GM23338 (cell line): ENCODE measurements around the gene SLC13A3. TPM values are rescaled to one million over a fixed set of nuclear protein-coding genes. Genes with fewer than 3 reads are reported as not detected.
A peak's percentile ranks its signal among the peaks of the same experiment; 100 is the strongest.

Source experiments
- ATAC-seq: fragments of 200-7000 bp; cut with Tn5 transposase; 3 replicates; pipeline ENCODE4 v1.9.1; 2020
- DNase-seq: peaks from one replicate; pipeline ENCODE4 v3.0.0-alpha.2; 2015; ENCODE audit warnings: low spot score
- H2AFZ ChIP-seq: fragments of 200-600 bp; sonication (generic); 2 replicates; pipeline ENCODE4 v1.8.0; 2016; ENCODE audit warnings: antibody characterized with exemption, mild to moderate bottlenecking, moderate library complexity
- H3F3A ChIP-seq: fragments of 200-600 bp; sonication (generic); replicated peaks from 2 replicates; pipeline ENCODE4 v1.8.0; 2017; ENCODE audit warnings: antibody characterized with exemption, mixed run types, low read depth
- H3K27ac ChIP-seq: fragments of 200-600 bp; sonication (generic); 2 replicates; pipeline ENCODE4 v1.6.1; 2016; ENCODE audit warnings: low read depth
- H3K27me3 ChIP-seq: fragments of 200-600 bp; sonication (generic); 2 replicates; pipeline ENCODE4 v1.8.0; 2016; ENCODE audit warnings: mild to moderate bottlenecking, mixed run types, moderate library complexity; ENCODE audit not compliant: insufficient read depth
- H3K36me3 ChIP-seq: fragments of 200-600 bp; sonication (generic); 2 replicates; pipeline ENCODE4 v1.8.0; 2016; ENCODE audit warnings: mild to moderate bottlenecking; ENCODE audit not compliant: insufficient read depth
- H3K4me1 ChIP-seq: fragments of 200-600 bp; sonication (generic); 2 replicates; pipeline ENCODE4 v1.8.0; 2016; ENCODE audit warnings: mild to moderate bottlenecking, moderate library complexity; ENCODE audit not compliant: insufficient read depth
- H3K4me2 ChIP-seq: fragments of 200-600 bp; sonication (generic); 2 replicates; pipeline ENCODE4 v1.7.1; 2017; ENCODE audit warnings: mixed run types
- H3K4me3 ChIP-seq: fragments of 200-600 bp; sonication (generic); 2 replicates; pipeline ENCODE4 v1.6.1; 2016; ENCODE audit warnings: mixed run types
- H3K79me2 ChIP-seq: fragments of 200-600 bp; sonication (generic); replicated peaks from 2 replicates; pipeline ENCODE4 v1.8.0; 2017; ENCODE audit warnings: mild to moderate bottlenecking; ENCODE audit not compliant: insufficient read depth
- H3K9me2 ChIP-seq: fragments of 200-600 bp; sonication (generic); 2 replicates; pipeline ENCODE4 v1.8.0; 2017; ENCODE audit not compliant: insufficient read depth
- H4K20me1 ChIP-seq: fragments of 200-600 bp; sonication (generic); replicated peaks from 2 replicates; pipeline ENCODE4 v1.8.0; 2017; ENCODE audit warnings: mild to moderate bottlenecking; ENCODE audit not compliant: insufficient read depth
- H3K27ac Mint-ChIP-seq: 2 replicates; pipeline ENCODE4 v1.8.0; 2020; ENCODE audit warnings: inconsistent platforms, mild to moderate bottlenecking, moderate library complexity, mixed read lengths
- H3K27me3 Mint-ChIP-seq: 3 replicates; pipeline ENCODE4 v1.8.0; 2022; ENCODE audit warnings: low read depth, mild to moderate bottlenecking, moderate library complexity, mixed read lengths, inconsistent platforms; ENCODE audit not compliant: insufficient read depth, poor library complexity
- H3K36me3 Mint-ChIP-seq: 3 replicates; pipeline ENCODE4 v1.8.0; 2021; ENCODE audit warnings: low read depth, mild to moderate bottlenecking, inconsistent platforms, moderate library complexity, mixed read lengths
- H3K4me1 Mint-ChIP-seq: 3 replicates; pipeline ENCODE4 v1.8.0; 2020; ENCODE audit warnings: mild to moderate bottlenecking, inconsistent platforms, mixed read lengths
- H3K4me3 Mint-ChIP-seq: 3 replicates; pipeline ENCODE4 v1.8.0; 2021; ENCODE audit warnings: moderate library complexity, mild to moderate bottlenecking, inconsistent platforms, mixed read lengths
- H3K9me3 Mint-ChIP-seq: 3 replicates; pipeline ENCODE4 v1.8.0; 2020; ENCODE audit warnings: moderate library complexity, mild to moderate bottlenecking, inconsistent platforms, mixed read lengths
- CREB1 ChIP-seq: fragments of 250-450 bp; sonication (Bioruptor Pico); IDR thresholded peaks from 2 replicates; pipeline ENCODE4 v1.5.0; 2020; ENCODE audit warnings: low read depth, mild to moderate bottlenecking, moderate library complexity
- EZH2 ChIP-seq: fragments of 200-600 bp; sonication (generic); IDR thresholded peaks from one replicate; pipeline ENCODE4 v1.8.0; 2017; ENCODE audit warnings: antibody characterized with exemption, mild to moderate bottlenecking, low read depth; ENCODE audit not compliant: unreplicated experiment
- EZH2phosphoT487 ChIP-seq: fragments of 200-600 bp; sonication (generic); IDR thresholded peaks from one replicate; pipeline ENCODE4 v1.8.1; 2018; ENCODE audit warnings: antibody characterized with exemption; ENCODE audit not compliant: unreplicated experiment
- JUNB ChIP-seq: IDR thresholded peaks from one replicate; pipeline ENCODE4 v1.6.1; 2016; ENCODE audit warnings: antibody characterized with exemption; ENCODE audit not compliant: unreplicated experiment
- NANOG ChIP-seq: IDR thresholded peaks from 2 replicates; pipeline ENCODE4 v1.6.1; 2016; ENCODE audit warnings: antibody characterized with exemption, borderline replicate concordance
- POLR2AphosphoS5 ChIP-seq: IDR thresholded peaks from 2 replicates; pipeline ENCODE4 v1.6.1; 2016; ENCODE audit warnings: antibody characterized with exemption, low read depth
- STAT1 ChIP-seq: IDR thresholded peaks from one replicate; pipeline ENCODE4 v1.6.1; 2016; ENCODE audit warnings: antibody characterized with exemption; ENCODE audit not compliant: unreplicated experiment
- ZNF331 ChIP-seq: fragments of 250-450 bp; sonication (Bioruptor Pico); IDR thresholded peaks from 2 replicates; pipeline ENCODE4 v1.5.0; 2020; ENCODE audit warnings: low read depth, mild to moderate bottlenecking, moderate library complexity
- polyA plus RNA-seq: library from polyadenylated mRNA; unstranded; fragments of >200 nt; fragmentation: Nextera tagmentation; extraction: Ambion mirVana; gene quantifications from 2 replicates; pipeline ENCODE4 v1.2.1, GENCODE V29; 2016
- total RNA-seq: library from RNA; depleted of rRNA; stranded (reverse); fragments of >200 nt; shearing (Covaris generic); gene quantifications from 2 replicates; pipeline ENCODE4 v1.2.3, GENCODE V29; 2014
- TF ChIP-seq, protein P1 (sequence below), 2 experiments: fragments of 200-600 bp in 1 of 2; sonication (generic) in 1 of 2; conservative IDR thresholded peaks; 2 replicates each; pipeline versions ENCODE4 v1.5.1 to v1.6.1; 2016 to 2017; ENCODE audit warnings: antibody characterized with exemption in 2 of 2, low read depth in 2 of 2, mild to moderate bottlenecking in 2 of 2, moderate library complexity in 1 of 2
- TF ChIP-seq, protein P2 (sequence below): IDR thresholded peaks from 2 replicates; pipeline ENCODE4 v1.6.1; 2016; ENCODE audit warnings: antibody characterized with exemption

The SLC13A3 gene
- total and polyA plus RNA-seq, 2 experiments from 2014 or later: 8.6 to 9.1 TPM

GRCh38 chr20:46650575-46651090 is 626 bp downstream of the SLC13A3 start:
- Mint-ChIP-seq H3K4me1 (peaks cover 10% of the 10 kb centered on the region), H3K27me3 (peaks cover 13% of the 10 kb centered on the region), H3K4me3 (peak overlapping the region; percentile 69), H3K36me3 (no peaks in the 10 kb centered on the region), H3K9me3 (peaks cover 3% of the 10 kb centered on the region; the same call in 1 of the 3 replicates), H3K27ac (no peak overlapping the region)
- H3K36me3 ChIP-seq: no peaks in the 10 kb centered on the region
- peaks cover 28% of the 10 kb centered on the region for H3K27me3 ChIP-seq
- H3K9me2 ChIP-seq: no peaks in the 10 kb centered on the region
- H3K4me2 ChIP-seq: peak overlapping the region; percentile 76
- peak overlapping the region; percentile 54 for H3K4me3 ChIP-seq
- H3K27ac ChIP-seq: no peak overlapping the region
- DNase-seq (no peak), ATAC-seq (no peak)
- H3K79me2 ChIP-seq: no peaks in the 10 kb centered on the region
- H4K20me1 ChIP-seq: no peaks in the 10 kb centered on the region; the same call in 1 of the 2 replicates
- H3K4me1 ChIP-seq: no peaks in the 10 kb centered on the region
- TF ChIP-seq, protein P1, sequence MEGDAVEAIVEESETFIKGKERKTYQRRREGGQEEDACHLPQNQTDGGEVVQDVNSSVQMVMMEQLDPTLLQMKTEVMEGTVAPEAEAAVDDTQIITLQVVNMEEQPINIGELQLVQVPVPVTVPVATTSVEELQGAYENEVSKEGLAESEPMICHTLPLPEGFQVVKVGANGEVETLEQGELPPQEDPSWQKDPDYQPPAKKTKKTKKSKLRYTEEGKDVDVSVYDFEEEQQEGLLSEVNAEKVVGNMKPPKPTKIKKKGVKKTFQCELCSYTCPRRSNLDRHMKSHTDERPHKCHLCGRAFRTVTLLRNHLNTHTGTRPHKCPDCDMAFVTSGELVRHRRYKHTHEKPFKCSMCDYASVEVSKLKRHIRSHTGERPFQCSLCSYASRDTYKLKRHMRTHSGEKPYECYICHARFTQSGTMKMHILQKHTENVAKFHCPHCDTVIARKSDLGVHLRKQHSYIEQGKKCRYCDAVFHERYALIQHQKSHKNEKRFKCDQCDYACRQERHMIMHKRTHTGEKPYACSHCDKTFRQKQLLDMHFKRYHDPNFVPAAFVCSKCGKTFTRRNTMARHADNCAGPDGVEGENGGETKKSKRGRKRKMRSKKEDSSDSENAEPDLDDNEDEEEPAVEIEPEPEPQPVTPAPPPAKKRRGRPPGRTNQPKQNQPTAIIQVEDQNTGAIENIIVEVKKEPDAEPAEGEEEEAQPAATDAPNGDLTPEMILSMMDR (conservative IDR thresholded peaks at IDR 0.05; ENCODE audit: low read depth in 2 of 2): 0 out of 4 replicates have a peak, but pooled peaks of 1 of the 2 experiments have one; percentile 6
- no peak for TF ChIP-seq EZH2
- H3F3A ChIP-seq: no peaks in the 10 kb centered on the region
- H2AFZ ChIP-seq: peak overlapping the region; percentile 94; the same call in 1 of the 2 replicates

DNA sequence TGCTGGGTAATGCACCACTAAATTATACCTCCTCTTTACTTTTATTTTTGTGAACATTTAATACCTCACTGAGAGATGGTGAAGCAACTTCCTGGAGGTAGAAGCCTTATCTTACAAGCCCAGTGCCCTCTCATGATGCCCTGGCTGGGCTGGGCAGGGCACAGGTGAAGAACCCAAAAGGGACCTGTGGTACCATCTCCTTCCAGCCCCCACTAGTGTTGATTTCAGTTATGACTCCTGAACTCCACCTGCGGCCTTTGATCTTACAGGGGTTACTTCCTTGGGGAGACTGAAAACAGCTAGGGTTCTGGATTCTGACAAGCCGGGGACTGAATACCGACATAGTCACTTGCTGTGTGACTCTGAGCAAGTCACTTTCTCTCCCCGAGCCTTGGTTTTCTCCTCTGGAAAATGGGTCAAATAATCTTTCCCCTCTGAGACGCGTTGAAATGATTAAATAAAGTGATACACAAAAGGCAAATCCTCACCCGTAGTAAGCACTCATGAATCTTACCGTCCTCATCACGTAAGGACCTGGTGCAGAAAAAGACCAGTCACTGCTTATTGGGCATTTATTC is 1.2 kb downstream of the SLC13A3 start:
- ATAC-seq (no peak), DNase-seq (no peak)
- H3K27ac Mint-ChIP-seq: no peak overlapping the region
- Histone ChIP-seq H3K4me2 (no peak overlapping the region), H3K27ac (no peak overlapping the region), H3K36me3 (no peaks in the 10 kb centered on the region), H3K4me1 (no peaks in the 10 kb centered on the region), H2AFZ (no peak overlapping the region), H3K9me2 (no peaks in the 10 kb centered on the region), H3K79me2 (no peaks in the 10 kb centered on the region), H3K27me3 (peaks cover 28% of the 10 kb centered on the region), H3F3A (no peaks in the 10 kb centered on the region), H3K4me3 (no peak overlapping the region), H4K20me1 (no peaks in the 10 kb centered on the region; the same call in 1 of the 2 replicates)
- peaks cover 3% of the 10 kb centered on the region; the same call in 1 of the 3 replicates for H3K9me3 Mint-ChIP-seq
- peaks cover 10% of the 10 kb centered on the region for H3K4me1 Mint-ChIP-seq
- no peak overlapping the region for H3K4me3 Mint-ChIP-seq
- H3K27me3 Mint-ChIP-seq: peaks cover 13% of the 10 kb centered on the region
- H3K36me3 Mint-ChIP-seq: no peaks in the 10 kb centered on the region
- TF ChIP-seq STAT1 (no peak), NANOG (no peak), JUNB (no peak), CREB1 (CRISPR knock-in tag) (no peak), POLR2AphosphoS5 (no peak), EZH2phosphoT487 (no peak), ZNF331 (no peak)
- TF ChIP-seq, protein P2, sequence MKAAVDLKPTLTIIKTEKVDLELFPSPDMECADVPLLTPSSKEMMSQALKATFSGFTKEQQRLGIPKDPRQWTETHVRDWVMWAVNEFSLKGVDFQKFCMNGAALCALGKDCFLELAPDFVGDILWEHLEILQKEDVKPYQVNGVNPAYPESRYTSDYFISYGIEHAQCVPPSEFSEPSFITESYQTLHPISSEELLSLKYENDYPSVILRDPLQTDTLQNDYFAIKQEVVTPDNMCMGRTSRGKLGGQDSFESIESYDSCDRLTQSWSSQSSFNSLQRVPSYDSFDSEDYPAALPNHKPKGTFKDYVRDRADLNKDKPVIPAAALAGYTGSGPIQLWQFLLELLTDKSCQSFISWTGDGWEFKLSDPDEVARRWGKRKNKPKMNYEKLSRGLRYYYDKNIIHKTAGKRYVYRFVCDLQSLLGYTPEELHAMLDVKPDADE: no peak
- TF ChIP-seq, protein P1 (conservative IDR thresholded peaks at IDR 0.05; ENCODE audit: low read depth in 2 of 2): no peak
